ENCODE data around the gene NAA10. TPM values are rescaled to one million over a fixed set of nuclear protein-coding genes. Genes with fewer than 3 reads are reported as not detected.
A peak's percentile ranks its signal among the peaks of the same experiment; 100 is the strongest.

The NAA10 gene
- total and polyA plus RNA-seq, 2 of the 13 experiments (the other 11 are each of a cell fraction or from before 2014, with no cell fraction given), result 49.2 to 51.7 TPM

DNA sequence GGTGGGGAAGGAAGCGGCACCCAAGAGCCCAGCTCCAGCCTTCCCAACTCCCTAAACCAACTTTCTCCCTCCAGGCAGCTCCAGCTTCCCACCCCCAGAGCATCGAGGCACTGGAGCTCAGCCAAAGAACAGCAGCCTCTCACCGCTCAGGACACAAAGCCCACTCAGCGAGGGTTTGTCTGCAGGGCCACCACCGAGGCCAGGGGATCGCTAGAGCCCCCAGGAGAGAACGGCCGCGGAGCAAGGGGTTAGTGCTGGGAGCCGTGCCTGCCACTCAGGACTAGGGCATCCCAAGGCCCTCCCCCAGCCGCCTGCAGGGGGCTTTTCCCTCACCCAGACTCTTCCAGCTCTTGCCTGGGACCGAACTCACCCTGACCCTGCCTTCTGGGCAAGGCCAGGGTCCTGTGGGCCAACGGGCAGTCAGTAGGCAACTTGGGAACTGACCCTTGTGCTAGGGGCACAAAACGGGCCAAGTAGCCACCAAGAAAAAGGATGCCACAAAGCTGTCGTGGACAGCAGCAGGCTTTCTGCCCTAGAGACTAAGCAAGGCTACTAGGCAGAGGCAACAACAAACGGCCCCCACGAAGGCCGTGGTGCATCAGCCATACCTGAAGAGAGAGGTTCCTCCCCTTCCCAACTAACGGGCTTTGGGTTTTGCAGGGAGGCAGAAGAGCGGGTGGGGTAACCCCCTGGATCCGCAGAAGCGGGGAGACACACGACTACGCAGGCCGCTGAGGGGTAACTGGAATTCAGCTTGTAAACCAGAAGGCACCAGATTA lies 34.5 kb upstream of the NAA10 start:
- Histone ChIP-seq H3K27me3 (ENCODE audit: control insufficient read depth in 1 of 2, insufficient read depth in 2 of 2, low read length in 2 of 2) (no peaks in the 10 kb centered on the region; a peak in 1 of 5 replicates), H3K27ac (ENCODE audit: extremely low read length, insufficient read depth, low read length) (no peak overlapping the region), H3K79me2 (ENCODE audit: insufficient read depth, low read length) (peaks cover 71% of the 10 kb centered on the region), H4K20me1 (ENCODE audit: insufficient read depth, low read length) (peaks cover 45% of the 10 kb centered on the region), H3K9ac (ENCODE audit: insufficient read depth, low read depth, low read length) (peak overlapping the region; percentile 67), H3K4me3 (replicated peaks in 1 of 3; ENCODE audit: insufficient read depth in 1 of 3, low read depth in 2 of 3, low read length in 3 of 3) (peak overlapping the region; percentile 50 to 90 (median 89)), H3K4me2 (ENCODE audit: low read depth, low read length) (peak overlapping the region; percentile 88), H3K9me3 (ENCODE audit: low read length) (no peaks in the 10 kb centered on the region), H3K4me1 (ENCODE audit: insufficient read depth, low read length) (peaks cover 48% of the 10 kb centered on the region), H2AFZ (ENCODE audit: low read length) (no peak overlapping the region), H3K36me3 (replicated peaks in 1 of 2; ENCODE audit: control insufficient read depth in 1 of 2, insufficient read depth in 2 of 2, low read length in 2 of 2) (peaks cover 3 to 19% of the 10 kb centered on the region in 2 experiments; a peak in 4 of 5 replicates)
- POLR2A ChIA-PET, result interaction anchor here (1.3 to 6.3 kb wide), 6 partner anchors 22 to 44 kb away, joined by 4 to 54 read pairs (median 10); no protein-coding TSS in a partner anchor
- TF ChIP-seq, protein P1, sequence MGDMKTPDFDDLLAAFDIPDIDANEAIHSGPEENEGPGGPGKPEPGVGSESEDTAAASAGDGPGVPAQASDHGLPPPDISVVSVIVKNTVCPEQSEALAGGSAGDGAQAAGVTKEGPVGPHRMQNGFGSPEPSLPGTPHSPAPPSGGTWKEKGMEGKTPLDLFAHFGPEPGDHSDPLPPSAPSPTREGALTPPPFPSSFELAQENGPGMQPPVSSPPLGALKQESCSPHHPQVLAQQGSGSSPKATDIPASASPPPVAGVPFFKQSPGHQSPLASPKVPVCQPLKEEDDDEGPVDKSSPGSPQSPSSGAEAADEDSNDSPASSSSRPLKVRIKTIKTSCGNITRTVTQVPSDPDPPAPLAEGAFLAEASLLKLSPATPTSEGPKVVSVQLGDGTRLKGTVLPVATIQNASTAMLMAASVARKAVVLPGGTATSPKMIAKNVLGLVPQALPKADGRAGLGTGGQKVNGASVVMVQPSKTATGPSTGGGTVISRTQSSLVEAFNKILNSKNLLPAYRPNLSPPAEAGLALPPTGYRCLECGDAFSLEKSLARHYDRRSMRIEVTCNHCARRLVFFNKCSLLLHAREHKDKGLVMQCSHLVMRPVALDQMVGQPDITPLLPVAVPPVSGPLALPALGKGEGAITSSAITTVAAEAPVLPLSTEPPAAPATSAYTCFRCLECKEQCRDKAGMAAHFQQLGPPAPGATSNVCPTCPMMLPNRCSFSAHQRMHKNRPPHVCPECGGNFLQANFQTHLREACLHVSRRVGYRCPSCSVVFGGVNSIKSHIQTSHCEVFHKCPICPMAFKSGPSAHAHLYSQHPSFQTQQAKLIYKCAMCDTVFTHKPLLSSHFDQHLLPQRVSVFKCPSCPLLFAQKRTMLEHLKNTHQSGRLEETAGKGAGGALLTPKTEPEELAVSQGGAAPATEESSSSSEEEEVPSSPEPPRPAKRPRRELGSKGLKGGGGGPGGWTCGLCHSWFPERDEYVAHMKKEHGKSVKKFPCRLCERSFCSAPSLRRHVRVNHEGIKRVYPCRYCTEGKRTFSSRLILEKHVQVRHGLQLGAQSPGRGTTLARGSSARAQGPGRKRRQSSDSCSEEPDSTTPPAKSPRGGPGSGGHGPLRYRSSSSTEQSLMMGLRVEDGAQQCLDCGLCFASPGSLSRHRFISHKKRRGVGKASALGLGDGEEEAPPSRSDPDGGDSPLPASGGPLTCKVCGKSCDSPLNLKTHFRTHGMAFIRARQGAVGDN (CRISPR knock-in tag; IDR thresholded peaks at IDR 0.05), result peak; percentile 34; the same call in 1 of the 2 replicates
- TF ChIP-seq SP2 (CRISPR knock-in tag; IDR thresholded peaks at IDR 0.05), result no peak
- TF ChIP-seq, protein P2, sequence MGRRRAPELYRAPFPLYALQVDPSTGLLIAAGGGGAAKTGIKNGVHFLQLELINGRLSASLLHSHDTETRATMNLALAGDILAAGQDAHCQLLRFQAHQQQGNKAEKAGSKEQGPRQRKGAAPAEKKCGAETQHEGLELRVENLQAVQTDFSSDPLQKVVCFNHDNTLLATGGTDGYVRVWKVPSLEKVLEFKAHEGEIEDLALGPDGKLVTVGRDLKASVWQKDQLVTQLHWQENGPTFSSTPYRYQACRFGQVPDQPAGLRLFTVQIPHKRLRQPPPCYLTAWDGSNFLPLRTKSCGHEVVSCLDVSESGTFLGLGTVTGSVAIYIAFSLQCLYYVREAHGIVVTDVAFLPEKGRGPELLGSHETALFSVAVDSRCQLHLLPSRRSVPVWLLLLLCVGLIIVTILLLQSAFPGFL (CRISPR knock-in tag; IDR thresholded peaks at IDR 0.05), result no peak
- TF ChIP-seq AGO2 (optimal IDR thresholded peaks at IDR 0.05; ENCODE audit: low read depth, low read length), result peak; percentile 57
- TF ChIP-seq, protein P3, sequence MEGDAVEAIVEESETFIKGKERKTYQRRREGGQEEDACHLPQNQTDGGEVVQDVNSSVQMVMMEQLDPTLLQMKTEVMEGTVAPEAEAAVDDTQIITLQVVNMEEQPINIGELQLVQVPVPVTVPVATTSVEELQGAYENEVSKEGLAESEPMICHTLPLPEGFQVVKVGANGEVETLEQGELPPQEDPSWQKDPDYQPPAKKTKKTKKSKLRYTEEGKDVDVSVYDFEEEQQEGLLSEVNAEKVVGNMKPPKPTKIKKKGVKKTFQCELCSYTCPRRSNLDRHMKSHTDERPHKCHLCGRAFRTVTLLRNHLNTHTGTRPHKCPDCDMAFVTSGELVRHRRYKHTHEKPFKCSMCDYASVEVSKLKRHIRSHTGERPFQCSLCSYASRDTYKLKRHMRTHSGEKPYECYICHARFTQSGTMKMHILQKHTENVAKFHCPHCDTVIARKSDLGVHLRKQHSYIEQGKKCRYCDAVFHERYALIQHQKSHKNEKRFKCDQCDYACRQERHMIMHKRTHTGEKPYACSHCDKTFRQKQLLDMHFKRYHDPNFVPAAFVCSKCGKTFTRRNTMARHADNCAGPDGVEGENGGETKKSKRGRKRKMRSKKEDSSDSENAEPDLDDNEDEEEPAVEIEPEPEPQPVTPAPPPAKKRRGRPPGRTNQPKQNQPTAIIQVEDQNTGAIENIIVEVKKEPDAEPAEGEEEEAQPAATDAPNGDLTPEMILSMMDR (CRISPR knock-in tag; IDR thresholded peaks at IDR 0.05), result 0 out of 2 replicates have a peak, but pooled peaks have one; percentile 7
- TF ChIP-seq HNRNPL (IDR thresholded peaks at IDR 0.05; ENCODE audit: low read depth, low read length), result 0 out of 2 replicates have a peak, but pooled peaks have one; percentile 41
- peak; percentile 6; the same call in 1 of the 2 replicates for TF ChIP-seq RAD21 (CRISPR knock-in tag; IDR thresholded peaks at IDR 0.05)
- CTCF ChIA-PET (ENCODE audit: low intra/inter-chr PET ratio, low total read pairs), result no interaction called here
- 0% methylated on average over 1 of the region's 25 CpGs for WGBS (ENCODE audit: low lambda C conversion rate)
- BruUV-seq (replicated peaks), result no TSS peak
- ATAC-seq, result 0 out of 3 replicates have a peak, but pooled peaks have one; percentile 3
- no peak for DNase-seq (ENCODE audit: low spot score)
- intact Hi-C loops (cut with micrococcal nuclease; ENCODE audit: unreplicated experiment) (no loop called here), in situ Hi-C loops (cut with HindIII; ENCODE audit: extremely low pct_ligation_motif_present, low pct_unique_long_range_greater_than_20kb) (no loop called here)
- no peak for FAIRE-seq
